Measurements from ENCODE around the gene C22orf39. TPM values are rescaled to one million over a fixed set of nuclear protein-coding genes. Genes with fewer than 3 reads are reported as not detected.
A peak's percentile ranks its signal among the peaks of the same experiment; 100 is the strongest.

Gene C22orf39
- total RNA-seq, 1 donor from 2014 or later, result 25.3 TPM

- FAIRE-seq, result peak; percentile 86
Measured at GRCh38 chr22:19404676-19405075, 42.8 kb downstream of the C22orf39 start.

GRCh38 chr22:19402642-19403191, 44.8 kb downstream of the C22orf39 start:
- no peaks in the 10 kb centered on the region for H3K27me3 ChIP-seq (ENCODE audit: control insufficient read depth, insufficient read depth, low read length)
- H3K36me3 ChIP-seq (ENCODE audit: control insufficient read depth, insufficient read depth, low read length), result peaks cover 18% of the 10 kb centered on the region
- no peak for DNase-seq (ENCODE audit: low read depth)
- no peak for FAIRE-seq
- no peak overlapping the region for H3K4me3 ChIP-seq (ENCODE audit: low read depth, low read length)
- no peak for TF ChIP-seq CTCF (IDR thresholded peaks at IDR 0.05; ENCODE audit: insufficient read depth, low read length, severe bottlenecking)

More at GRCh38 chr22:19404676-19405075, 42.8 kb downstream of the C22orf39 start:
- no peak for TF ChIP-seq CTCF (IDR thresholded peaks at IDR 0.05; ENCODE audit: insufficient read depth, low read length, severe bottlenecking)
- H3K4me3 ChIP-seq (ENCODE audit: low read depth, low read length), result no peak overlapping the region
- no peak for DNase-seq (ENCODE audit: low read depth)
- peaks cover 17% of the 10 kb centered on the region for H3K36me3 ChIP-seq (ENCODE audit: control insufficient read depth, insufficient read depth, low read length)
- no peaks in the 10 kb centered on the region for H3K27me3 ChIP-seq (ENCODE audit: control insufficient read depth, insufficient read depth, low read length)

GRCh38 chr22:19401483-19401882, 46.0 kb downstream of the C22orf39 start:
- no peak for TF ChIP-seq CTCF (IDR thresholded peaks at IDR 0.05; ENCODE audit: insufficient read depth, low read length, severe bottlenecking)
- no peak overlapping the region for H3K4me3 ChIP-seq (ENCODE audit: low read depth, low read length)
- H3K36me3 ChIP-seq (ENCODE audit: control insufficient read depth, insufficient read depth, low read length), result peaks cover 22% of the 10 kb centered on the region
- FAIRE-seq (no peak), DNase-seq (ENCODE audit: low read depth) (no peak)
- H3K27me3 ChIP-seq (ENCODE audit: control insufficient read depth, insufficient read depth, low read length), result no peaks in the 10 kb centered on the region

- no peak overlapping the region for H3K4me3 ChIP-seq (ENCODE audit: low read depth, low read length)
- no peak for DNase-seq (ENCODE audit: low read depth)
- TF ChIP-seq CTCF (IDR thresholded peaks at IDR 0.05; ENCODE audit: insufficient read depth, low read length, severe bottlenecking), result no peak
- peaks cover 22% of the 10 kb centered on the region for H3K36me3 ChIP-seq (ENCODE audit: control insufficient read depth, insufficient read depth, low read length)
- no peak for FAIRE-seq
- H3K27me3 ChIP-seq (ENCODE audit: control insufficient read depth, insufficient read depth, low read length), result no peaks in the 10 kb centered on the region
Measured at GRCh38 chr22:19400881-19401280, 46.6 kb downstream of the C22orf39 start.

GRCh38 chr22:19398652-19399051, 48.9 kb downstream of the C22orf39 start:
- Histone ChIP-seq H3K27me3 (ENCODE audit: control insufficient read depth, insufficient read depth, low read length) (no peaks in the 10 kb centered on the region), H3K4me3 (ENCODE audit: low read depth, low read length) (no peak overlapping the region), H3K36me3 (ENCODE audit: control insufficient read depth, insufficient read depth, low read length) (peaks cover 31% of the 10 kb centered on the region)
- no peak for TF ChIP-seq CTCF (IDR thresholded peaks at IDR 0.05; ENCODE audit: insufficient read depth, low read length, severe bottlenecking)
- no peak for FAIRE-seq
- DNase-seq (ENCODE audit: low read depth), result no peak

- H3K4me3 ChIP-seq (ENCODE audit: low read depth, low read length), result no peak overlapping the region
- no peak for FAIRE-seq
- H3K36me3 ChIP-seq (ENCODE audit: control insufficient read depth, insufficient read depth, low read length), result peaks cover 31% of the 10 kb centered on the region
- no peaks in the 10 kb centered on the region for H3K27me3 ChIP-seq (ENCODE audit: control insufficient read depth, insufficient read depth, low read length)
- no peak for DNase-seq (ENCODE audit: low read depth)
- TF ChIP-seq CTCF (IDR thresholded peaks at IDR 0.05; ENCODE audit: insufficient read depth, low read length, severe bottlenecking), result no peak
Measured at GRCh38 chr22:19398206-19398605, 49.3 kb downstream of the C22orf39 start.
